NCI-H2029 treated with DMSO at 0.1 percent for 48 hours (cell line): ENCODE measurements around the gene YY1.
"Not testable (repeated sequence)": the region's sequence is repeated elsewhere in the genome, so short reads cannot be mapped to it uniquely, and the experiment has no call there.

Experiments
- DNase-seq: peaks from one replicate; lab custom pipeline; 2025; lab: John Stamatoyannopoulos, UW

Gene YY1

DNA sequence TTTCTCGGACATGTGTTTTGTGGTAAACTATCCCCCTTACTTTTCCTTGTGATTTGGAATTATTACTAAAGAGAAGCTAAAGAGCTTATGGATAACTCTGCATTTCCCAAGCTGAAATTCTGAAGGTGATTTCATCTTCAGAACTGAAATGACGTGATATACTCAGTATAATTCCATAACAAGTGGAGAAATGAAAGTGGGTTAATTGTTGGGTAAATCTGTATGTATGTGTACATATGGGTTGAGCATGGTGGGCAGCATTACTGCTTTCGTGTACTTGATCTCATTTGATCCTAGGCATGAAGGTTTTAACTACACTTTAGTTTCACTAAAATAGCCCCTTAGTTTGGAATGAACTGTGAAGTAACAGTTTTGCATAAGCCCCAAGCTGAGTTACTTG, 4.1 kb downstream of the YY1 start:
- no peak for DNase-seq

DNA sequence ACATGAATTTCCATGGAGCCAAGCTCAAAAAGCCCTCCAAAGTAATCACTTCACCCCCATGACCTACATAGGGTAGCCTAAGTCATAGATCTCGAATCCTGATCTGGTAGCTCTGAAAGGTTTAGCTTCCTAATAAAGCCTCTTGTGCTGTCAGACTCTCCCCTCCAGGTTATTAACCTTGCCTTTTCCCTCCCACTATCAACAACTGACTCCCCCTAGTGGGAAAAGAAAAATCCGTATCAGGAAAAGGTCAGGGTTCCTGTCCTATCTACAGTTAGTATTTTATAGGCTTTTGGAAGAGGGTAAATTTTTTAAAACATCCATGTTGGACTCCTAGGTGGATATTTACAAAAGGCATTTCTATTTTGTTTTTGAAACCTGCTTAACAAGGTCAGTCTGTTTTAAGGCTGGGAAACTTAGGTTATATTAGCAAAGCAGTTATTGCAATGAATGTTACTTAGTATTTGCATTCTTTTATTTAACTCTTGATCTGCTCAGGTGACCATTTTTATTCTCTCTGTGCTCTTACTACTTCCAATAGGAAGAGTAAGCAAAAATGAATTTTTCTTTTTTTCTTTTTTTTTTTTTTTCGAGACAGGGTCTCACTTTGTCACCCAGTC, 8.0 kb downstream of the YY1 start:
- no peak for DNase-seq

DNA sequence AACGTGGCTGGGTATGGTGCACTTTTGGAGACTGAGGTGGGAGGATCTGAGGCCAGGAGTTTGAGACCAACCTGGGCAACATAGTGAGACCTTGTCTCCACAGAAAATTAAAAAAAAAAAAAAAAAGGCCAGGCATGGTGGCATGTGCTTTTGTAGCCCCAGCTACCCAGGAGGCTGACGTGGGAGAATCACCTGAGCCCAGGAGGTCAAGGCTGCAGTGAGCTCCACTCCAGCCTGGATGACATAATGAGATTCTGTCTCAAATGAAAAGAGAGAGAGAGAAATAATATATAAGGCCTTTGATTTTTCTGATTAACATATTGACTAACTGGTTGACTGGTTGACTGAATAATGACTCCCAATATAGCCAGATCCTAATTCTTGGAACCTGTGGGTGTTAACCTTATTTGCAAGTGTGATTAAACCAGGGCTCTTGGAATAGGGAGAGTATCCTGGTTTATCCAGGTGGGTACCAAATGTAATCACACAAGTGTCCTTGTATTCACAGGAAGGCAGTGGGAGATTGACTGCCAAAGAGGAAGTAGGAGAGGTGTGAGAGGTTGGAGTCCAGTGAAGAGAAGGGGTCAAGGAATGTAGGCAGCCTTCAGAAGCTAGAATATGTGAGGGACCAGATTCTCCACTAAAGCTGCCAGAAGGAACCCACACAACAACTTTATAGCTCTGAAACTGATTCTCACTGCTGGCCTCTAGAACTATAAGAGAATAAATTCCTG, 12.0 kb downstream of the YY1 start:
- DNase-seq: no peak

DNA sequence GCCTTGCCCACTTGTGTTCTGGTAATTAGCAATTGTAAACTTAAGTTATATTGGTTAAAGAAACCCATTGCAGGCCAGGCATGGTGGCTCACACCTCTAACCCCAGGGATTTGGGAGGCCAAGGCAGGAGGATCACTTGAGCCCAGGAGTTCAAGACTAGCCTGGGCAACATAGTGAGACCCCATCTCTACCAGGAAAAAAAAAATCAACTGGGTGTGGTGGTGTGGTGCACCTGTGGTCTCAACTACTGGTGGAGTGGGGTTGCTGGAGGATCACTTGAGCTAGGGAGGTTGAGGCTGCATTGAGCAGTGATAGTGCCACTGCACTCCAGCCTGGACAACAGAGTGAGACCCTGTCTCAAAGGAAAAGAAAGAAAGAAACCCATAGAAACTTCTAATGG, 13.7 kb downstream of the YY1 start:
- no peak for DNase-seq

DNA sequence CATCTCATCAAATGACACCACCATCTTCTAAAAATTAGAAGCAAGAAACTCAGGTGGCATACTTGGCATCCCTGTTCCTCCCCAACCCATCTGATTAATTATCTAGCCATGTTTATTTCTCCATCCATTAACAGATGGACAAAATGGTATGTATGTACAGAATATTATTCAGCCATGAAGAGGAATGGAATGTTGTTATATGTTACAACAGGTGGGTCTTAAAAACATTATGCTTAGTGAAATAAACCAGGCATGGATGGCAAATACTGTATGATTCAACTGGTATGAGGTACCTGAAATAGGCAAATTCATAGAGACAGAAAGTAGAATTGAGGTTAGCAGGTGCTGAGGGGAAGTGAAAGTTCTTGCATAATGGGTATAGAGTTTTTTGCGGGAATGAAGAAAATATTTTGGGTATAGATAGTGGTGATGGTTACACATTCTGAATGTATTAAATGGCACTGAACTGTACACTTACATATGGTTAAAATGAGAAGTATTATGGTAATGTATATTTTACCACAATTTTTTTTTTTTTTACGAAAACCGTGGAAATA, 17.5 kb downstream of the YY1 start:
- DNase-seq: no peak

DNA sequence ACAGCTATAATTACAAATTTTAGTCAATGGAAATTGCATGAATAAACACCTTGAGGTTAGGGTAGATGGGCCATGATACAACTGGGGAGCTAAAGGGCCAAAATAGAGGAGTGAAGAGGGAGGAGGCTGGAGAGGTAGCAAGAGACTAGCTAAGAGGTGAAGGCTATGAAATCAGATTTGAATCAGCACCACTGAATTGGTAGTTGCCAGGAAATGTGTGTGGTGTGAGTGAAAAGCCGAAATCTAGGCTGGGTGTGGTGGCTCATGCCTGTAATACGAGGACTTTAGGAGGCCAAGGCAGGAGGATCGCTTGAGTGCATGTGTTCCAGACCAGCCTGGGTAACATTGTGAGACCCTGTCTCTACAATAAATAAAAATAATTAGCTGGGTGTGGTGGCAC, 22.7 kb downstream of the YY1 start:
- DNase-seq: no peak

DNA sequence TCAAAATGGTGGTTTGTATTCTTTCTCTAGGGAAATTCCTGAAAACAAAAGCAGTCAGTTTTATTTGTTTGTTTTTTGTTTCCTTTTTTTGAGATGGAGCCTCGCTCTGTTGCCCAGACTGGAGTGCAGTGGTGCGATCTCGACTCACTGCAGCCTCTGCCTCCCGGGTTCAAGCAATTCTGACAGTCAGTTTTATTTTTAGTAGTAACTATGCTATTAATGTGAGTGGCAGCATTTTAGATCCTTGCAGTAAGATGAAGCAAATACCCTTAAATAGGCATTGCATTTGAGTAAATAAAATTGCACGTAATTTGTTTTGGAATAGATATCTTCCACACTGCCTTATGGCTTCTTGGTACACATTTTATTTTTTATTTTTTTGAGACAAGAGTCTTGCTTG, 23.6 kb downstream of the YY1 start:
- no peak for DNase-seq

DNA sequence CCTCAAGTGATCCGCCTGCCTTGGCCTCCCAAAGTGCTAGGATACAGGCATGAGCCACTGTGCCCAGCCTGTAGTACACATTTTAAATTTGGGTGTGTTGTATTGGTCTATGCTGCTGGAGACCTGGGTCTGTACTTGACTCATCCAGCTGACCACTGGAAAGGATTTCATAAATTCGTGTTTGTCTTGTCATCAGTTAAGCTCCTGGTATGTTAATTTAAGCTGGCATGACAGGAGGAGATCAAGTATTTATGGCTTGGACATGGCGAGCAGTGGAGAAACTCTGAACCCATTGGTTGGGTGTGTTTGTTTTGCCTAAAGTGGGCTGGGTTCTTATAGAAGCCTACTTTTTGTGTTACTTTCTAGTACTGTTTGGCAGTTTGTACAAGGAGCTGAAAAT, 24.2 kb downstream of the YY1 start:
- DNase-seq: no peak

DNA sequence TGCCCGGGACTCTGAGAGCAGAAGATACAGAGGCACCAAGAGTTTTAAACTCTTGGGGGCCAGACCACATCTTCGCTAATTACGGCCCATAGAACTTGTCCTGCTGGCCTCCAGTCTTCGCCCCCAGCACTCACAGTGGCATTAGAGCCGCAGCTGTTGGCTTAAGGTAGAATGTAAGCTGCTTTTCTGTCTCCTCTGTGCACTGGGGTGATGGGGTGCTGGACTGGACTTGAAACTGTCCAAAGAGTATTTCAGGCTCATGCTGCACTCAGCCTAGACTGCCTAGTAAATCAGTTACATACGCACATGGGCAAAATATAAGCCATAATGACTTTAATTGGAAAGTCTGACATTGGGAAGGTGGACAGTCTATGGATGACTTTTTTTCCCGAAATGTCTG, 29.0 kb downstream of the YY1 start:
- no peak for DNase-seq

DNA sequence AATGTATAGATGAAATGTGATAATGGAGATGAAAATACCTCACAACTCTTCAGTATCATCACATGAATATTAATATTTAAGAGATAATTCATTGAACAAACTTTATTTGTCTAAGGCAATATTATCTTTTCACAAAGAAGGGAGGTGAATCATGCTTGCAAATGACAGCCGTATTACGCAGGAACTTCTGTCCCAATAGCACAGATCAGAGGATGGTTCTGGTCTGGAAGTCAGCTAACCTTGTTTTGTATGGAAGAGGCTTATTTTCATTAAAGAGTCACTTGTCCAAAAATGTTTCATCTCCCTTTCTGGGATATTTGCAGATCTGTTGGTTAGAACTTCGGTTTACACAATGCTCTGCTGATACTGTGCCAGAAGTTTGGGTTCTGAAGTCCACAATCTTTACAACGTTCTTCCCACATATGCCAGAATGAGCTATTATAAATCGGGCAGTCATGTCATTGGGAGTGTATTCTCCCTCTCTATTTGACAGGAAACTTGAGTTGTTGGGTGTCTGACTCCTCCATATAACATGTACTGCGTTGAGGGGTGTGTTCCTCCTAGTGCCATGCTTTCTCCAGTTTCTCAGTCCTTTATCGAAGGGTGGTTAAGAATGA, 29.8 kb downstream of the YY1 start:
- DNase-seq: no peak

DNA sequence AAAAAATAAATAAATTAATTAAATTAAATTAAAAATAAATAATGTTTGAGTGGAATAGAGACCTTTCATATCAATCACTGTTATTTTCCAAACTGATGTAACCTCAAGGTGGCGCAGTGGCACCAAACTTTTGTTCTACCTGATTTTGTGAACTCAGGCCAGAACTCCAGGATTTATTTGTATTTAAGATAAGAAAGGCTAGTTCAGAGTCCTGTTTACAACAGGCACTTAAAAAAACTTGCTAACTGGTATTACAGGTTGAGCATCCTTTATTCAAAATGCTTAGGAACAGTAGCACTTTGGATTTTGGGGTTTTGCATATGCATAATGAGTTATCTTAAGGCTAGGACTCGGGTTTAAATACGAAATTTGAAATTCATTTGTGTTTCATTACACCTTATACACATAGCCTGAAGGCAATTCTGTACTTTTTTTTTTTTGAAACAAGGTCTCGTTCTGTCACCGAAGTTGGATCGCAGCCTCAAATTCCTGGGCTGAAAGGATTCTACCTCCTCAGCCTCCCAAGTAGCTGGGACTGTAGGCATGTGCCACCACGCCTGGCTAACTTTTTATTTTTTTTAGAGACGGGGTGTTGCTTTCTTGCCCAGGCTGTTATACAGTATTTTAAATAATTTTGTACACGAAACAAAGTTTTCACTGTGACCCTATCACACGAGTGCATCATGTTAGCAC, 32.4 kb downstream of the YY1 start:
- DNase-seq: no peak

DNA sequence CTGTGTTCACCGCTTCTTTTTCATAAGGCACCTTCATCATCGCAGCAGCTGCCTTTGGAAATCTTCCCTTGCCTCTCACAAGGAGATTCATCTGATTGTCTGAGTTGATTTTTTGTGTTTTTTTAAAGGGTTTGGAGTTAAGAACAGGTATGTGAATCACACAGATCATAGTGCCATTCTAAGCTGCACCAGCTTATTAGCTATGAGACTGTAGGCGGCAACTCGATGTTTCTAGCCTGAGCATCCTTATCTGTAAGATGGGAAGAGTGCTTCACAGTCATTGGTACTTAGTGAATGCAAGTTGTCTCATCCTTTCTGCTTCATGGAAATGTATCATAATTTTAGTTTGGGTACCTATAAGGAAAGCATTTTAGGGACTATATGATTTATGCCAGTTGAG, 35.3 kb downstream of the YY1 start:
- no peak for DNase-seq

DNA sequence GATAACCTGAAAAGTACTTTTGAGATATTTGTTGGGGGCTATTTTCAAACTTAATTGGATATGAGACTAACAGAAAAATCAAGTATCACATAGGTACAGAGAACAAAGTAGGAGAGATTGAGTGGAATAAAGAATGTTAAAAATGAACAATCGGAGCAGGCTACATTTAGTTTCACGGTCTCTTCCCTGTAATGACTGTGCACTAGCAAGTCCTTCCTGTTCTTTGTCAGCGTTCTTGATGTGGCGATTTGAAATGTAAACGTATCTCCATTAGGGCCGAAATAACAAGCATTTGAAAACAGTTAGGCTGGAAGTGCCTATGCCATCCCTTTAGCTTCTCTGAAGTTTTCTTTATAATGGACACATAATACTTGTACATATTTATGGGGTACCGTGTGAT, 36.3 kb downstream of the YY1 start:
- no peak for DNase-seq

DNA sequence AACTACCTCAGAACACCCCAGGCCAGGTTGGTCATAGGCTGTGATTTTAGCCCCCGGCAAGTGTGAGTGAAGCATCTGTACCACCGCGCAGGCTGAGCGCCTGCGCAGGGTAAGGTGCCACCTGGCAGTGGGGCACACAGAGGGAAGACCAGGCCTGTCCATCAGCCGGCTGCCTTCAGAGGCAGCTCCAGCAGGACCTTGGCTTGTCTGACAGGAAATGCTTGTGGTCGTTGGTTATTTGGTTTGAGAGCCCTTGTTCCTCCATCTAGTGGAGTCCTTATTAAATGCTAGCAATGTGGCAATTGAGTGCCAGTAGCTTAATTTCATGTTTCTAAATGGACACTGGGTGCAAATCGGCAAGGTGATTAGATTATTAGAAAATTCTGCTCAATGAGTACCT, 39.8 kb downstream of the YY1 start:
- DNase-seq: no peak

DNA sequence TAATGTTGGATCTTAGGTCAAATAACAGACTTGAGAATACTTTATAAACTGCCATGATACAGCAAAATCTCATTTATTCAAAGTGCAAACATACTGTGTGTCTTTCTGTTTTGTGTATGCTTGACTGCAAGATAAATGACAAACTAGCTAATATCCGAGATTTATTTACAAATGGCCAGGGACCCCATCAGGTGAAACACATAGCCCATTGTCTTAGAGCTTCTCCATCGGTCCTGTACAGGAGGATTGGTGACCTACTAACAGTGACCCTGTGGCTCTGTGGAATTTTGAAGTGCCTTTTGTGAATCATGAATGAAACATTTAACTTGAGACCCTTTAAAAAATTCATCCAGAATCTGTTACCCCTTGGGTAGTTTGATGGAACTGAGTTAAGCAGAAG, 40.2 kb downstream of the YY1 start:
- no peak for DNase-seq

DNA sequence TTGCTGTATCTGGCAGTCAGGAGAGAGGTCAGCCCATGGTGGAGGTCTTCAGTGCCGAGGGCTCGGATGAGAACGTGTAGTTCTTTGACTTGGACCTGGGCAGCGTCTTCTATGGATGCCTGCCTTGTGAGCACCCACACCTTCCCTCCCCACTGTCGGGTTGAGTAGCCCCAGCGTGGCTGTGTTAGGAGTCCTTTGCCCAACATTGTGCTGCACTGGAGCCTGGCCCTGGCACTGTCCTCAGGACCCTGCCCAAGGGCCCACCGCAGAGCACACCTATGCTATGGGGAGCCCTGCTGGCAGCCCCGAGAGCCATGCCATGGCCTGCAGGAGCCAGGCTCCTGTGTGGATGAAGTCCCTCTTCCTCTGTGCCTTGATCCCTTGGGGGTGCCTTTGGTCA, 40.6 kb downstream of the YY1 start:
- DNase-seq: no peak

DNA sequence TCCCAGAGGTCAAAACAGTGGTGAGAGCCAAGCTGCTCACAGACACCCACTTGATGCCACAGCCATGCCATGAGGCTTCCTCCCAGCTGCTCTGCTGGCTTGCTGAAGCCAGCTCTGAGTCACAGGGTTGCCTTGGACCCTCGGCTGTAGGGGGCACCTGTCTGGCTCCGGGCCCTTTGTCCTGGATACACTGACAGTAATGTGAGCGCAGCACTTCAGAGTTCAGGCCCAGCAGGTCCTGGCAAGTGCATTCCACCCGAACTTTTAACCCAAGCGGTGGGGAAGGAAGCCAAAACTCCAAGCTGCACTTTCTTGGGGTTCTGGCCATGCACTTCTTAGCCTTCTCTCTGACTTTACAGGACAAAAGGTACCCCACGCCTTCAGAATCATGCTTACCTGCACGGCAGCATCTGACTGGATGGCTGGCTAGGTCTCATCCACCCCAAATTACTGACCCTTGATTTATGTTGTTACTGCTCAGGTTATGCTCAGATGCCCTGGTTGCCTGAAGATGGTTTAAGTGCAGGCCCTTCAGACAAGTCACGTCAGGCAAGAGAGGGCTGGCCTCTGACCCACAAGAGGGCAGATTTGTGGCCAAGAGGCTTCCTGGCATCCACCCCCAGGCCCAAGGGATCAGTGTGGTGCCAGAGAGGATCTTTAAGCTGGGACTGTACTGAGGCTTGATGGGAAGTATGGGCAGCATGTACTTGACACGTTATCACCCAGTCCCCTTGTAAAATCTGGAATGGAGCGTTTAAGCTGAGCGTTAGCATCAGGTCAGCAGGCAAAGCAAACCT, 42.5 kb downstream of the YY1 start:
- no peak for DNase-seq

DNA sequence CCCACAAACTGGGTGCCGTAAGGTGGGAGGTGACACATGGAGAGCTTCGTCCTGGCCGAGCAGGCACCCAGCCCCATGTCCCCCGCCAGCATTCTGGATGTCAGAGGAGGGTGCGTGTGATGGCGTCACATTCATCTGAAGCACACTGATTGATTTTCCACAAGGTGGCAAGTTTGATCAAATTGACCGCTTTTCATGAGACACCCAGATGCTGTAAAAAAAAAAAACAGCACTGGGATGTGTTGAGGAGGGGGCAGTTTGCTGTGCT, 43.1 kb downstream of the YY1 start:
- no peak for DNase-seq

DNA sequence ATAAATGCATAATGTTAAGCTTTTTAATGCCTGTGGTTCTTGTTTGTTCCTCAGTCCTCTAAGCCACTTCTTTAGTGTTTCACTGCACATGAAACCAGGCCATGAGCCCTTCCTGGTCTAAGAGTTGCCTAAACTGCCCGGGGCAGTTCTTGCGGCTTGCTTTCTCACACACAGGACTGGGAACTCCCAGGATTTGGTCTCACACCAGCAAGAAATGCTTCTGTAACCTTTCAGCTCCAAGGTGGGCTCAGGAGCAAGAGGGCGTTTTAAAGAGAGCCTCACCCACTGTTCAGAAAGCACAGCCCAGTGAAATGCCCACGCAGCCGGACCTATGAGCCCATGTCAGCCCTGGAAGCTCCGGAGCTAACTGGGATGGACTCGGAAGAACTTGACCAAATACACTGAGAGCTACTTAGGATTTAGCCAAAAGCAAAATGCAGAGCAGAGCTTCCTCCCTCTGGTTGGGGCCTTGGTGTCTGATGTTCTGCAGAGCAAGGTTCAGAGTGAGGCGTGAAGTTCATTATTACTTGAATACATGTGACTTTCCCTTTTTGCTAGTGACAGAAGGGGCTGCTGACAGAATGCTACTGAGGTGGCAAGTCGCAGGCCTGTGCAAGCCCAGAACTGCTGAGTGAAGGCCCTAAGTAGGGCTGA, 43.9 kb downstream of the YY1 start:
- DNase-seq: no peak

DNA sequence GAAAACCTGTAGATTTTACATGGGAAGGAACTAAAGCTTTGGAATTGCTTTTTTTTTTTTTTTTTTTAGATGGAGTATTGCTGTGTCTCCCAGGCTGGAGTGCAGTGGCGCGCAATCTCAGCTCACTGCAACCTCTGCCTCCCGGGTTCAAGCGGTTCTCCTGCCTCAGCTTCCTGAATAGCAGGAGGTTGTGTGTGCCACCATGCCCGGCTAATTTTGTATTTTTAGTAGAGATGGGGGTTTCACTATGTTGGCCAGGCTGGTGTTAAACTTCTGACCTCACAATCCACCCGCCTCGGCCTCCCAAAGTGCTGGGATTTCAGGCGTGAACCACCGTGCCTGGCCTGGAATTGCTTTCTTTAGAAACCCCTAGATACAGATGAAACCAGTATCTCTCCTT, 44.5 kb downstream of the YY1 start:
- DNase-seq: not testable (repeated sequence)

DNA sequence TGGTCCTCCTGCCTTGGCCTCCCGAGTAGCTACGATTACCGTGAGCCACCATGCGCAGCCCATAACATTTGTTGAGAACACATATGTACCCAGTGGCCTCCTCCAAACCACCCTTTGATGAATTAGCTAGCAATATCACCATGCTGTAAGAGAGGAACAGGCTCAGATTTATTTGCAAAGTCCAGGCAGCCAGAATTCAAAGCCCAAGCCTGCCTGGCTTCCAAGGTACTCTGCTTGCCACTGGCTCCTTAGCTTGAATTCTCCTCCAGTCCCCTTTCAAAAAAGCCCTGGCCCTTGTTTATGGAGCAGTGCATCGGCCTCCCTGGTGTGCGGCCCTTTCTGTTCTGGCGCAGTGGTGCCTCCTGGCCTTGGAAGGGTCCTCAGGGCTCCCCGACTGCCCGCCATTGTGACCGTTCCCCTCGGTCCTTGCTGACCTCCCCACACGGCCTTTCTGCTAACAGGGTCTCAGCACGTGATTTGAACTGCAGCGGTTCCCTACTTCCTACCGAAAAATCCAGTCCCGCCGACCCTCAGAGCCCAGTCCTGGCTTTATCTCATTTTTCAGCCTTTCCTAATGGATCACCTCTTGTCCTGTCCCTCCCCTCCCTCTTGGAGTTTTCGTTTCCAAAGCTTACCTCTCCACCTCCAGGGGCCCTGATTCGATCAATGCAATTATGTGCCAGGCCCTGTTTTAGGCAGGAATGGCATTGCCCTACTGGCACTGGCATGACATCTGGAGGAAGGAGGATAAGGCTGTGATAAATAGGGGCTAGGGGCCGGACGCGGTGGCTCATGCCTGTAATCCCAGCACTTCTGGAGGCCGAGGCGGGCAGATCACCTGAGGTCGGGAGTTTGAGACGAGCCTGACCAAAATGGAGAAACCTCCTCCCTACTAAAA, 45.3 kb downstream of the YY1 start:
- no peak for DNase-seq
